HepG2 (cell line): ENCODE data around the gene ZNF189. TPM values are rescaled to one million over a fixed set of nuclear protein-coding genes. Genes with fewer than 3 reads are reported as not detected.
A peak's percentile ranks its signal among the peaks of the same experiment; 100 is the strongest.

Source experiments
- ATAC-seq: fragments of 200-7000 bp; cut with Tn5 transposase; 3 replicates; pipeline ENCODE4 v1.9.1; 2020; ENCODE audit warnings: mild to moderate bottlenecking, moderate library complexity
- BruUV-seq: library from RNA; stranded (reverse); fragments of 400-500 nt; replicated peaks from 2 replicates; lab custom pipeline; 2021; lab: Mats Ljungman, UMichigan
- CTCF ChIA-PET: fragments of 300-600 bp; formaldehyde crosslinking; extraction: SDS; loops from one replicate; lab custom pipeline; 2021; ENCODE audit warnings: low total read pairs, inconsistent platforms, low intra/inter-chr PET ratio; lab: Yijun Ruan, JAX
- POLR2A ChIA-PET: fragments of 350-600 bp; sonication (Branson Sonifier 250); formaldehyde crosslinking; loops from one replicate; lab custom pipeline; 2020; ENCODE audit warnings: antibody characterized with exemption, inconsistent platforms; lab: Yijun Ruan, JAX
- DNase-seq: peaks from one replicate; pipeline ENCODE4 v3.0.0-alpha.2; 2015; ENCODE audit warnings: low spot score
- FAIRE-seq: peaks from 3 replicates; lab custom pipeline; 2011; peaks lifted over from hg19 to GRCh38; lab: Jason Lieb, UNC
- H2AFZ ChIP-seq: one replicate; pipeline ENCODE4 v1.6.1; 2011; ENCODE audit warnings: low read length, inconsistent platforms
- H3K27ac ChIP-seq: fragments of 300-600 bp; 3 replicates; pipeline ENCODE4 v1.8.0; 2011; ENCODE audit warnings: mixed run types, mild to moderate bottlenecking, mixed read lengths, low read length, inconsistent platforms; ENCODE audit not compliant: insufficient read depth; ENCODE audit errors: extremely low read length
- H3K27me3 ChIP-seq, 2 experiments: fragments of 200-600 bp in 1 of 2; 2 replicates in 1 of 2; 3 replicates in 1 of 2; pipeline versions ENCODE4 v1.6.0 to v1.8.0; 2011; ENCODE audit warnings: low read length in 2 of 2, mild to moderate bottlenecking in 2 of 2, moderate library complexity in 2 of 2, inconsistent platforms in 1 of 2; ENCODE audit not compliant: insufficient read depth in 2 of 2, control insufficient read depth in 1 of 2
- H3K36me3 ChIP-seq, 2 experiments: fragments of 200-600 bp in 1 of 2; replicated peaks in 1 of 2; 2 replicates in 1 of 2; 3 replicates in 1 of 2; pipeline versions ENCODE4 v1.5.1 to v1.8.0; 2011; ENCODE audit warnings: low read length in 2 of 2, inconsistent platforms in 1 of 2; ENCODE audit not compliant: insufficient read depth in 2 of 2, control insufficient read depth in 1 of 2
- H3K4me1 ChIP-seq: 2 replicates; pipeline ENCODE4 v1.5.1; 2012; ENCODE audit warnings: low read length, inconsistent platforms; ENCODE audit not compliant: insufficient read depth
- H3K4me2 ChIP-seq: 2 replicates; pipeline ENCODE4 v1.6.0; 2011; ENCODE audit warnings: low read depth, low read length, inconsistent platforms
- H3K4me3 ChIP-seq, 3 experiments: fragments of 200-600 bp in 1 of 3; sonication (generic), shearing (Covaris generic) in 1 of 3; replicated peaks in 1 of 3; 2 replicates each; pipeline ENCODE4 v1.5.1; 2011 to 2016; ENCODE audit warnings: low read length in 3 of 3, inconsistent platforms in 2 of 3, low read depth in 2 of 3, mild to moderate bottlenecking in 2 of 3, control low read depth in 1 of 3, mixed read lengths in 1 of 3; ENCODE audit not compliant: insufficient read depth in 1 of 3
- H3K79me2 ChIP-seq: one replicate; pipeline ENCODE4 v1.6.1; 2011; ENCODE audit warnings: low read length, inconsistent platforms; ENCODE audit not compliant: insufficient read depth
- H3K9ac ChIP-seq: 2 replicates; pipeline ENCODE4 v1.6.0; 2011; ENCODE audit warnings: mild to moderate bottlenecking, low read depth, low read length, inconsistent platforms; ENCODE audit not compliant: insufficient read depth
- H3K9me3 ChIP-seq: 2 replicates; pipeline ENCODE4 v1.5.1; 2012; ENCODE audit warnings: mild to moderate bottlenecking, low read length
- H4K20me1 ChIP-seq: 2 replicates; pipeline ENCODE4 v1.6.0; 2011; ENCODE audit warnings: inconsistent platforms, mild to moderate bottlenecking, low read length, moderate library complexity; ENCODE audit not compliant: insufficient read depth
- HIVEP1 ChIP-seq: sonication (generic); formaldehyde crosslinking; IDR thresholded peaks from 2 replicates; pipeline ENCODE4 v1.4.0; 2020; ENCODE audit warnings: mild to moderate bottlenecking, missing genetic modification reagents
- SNAPC4 ChIP-seq: sonication (generic); formaldehyde crosslinking; IDR thresholded peaks from 2 replicates; pipeline ENCODE4 v1.4.0; 2020; ENCODE audit warnings: mild to moderate bottlenecking, missing genetic modification reagents
- WGBS: methylation state at CpG from one replicate; pipeline ENCODE4 v1.1.6; 2017; ENCODE audit warnings: low lambda C conversion rate; 5-methylcytosine and 5-hydroxymethylcytosine counted together
- in situ Hi-C: cut with HindIII; loops from 2 replicates; pipeline ENCODE4 v1.10.0; 2017; ENCODE audit warnings: low pct_unique_long_range_greater_than_20kb; ENCODE audit not compliant: extremely low pct_ligation_motif_present
- intact Hi-C: fragments of 100-400 bp; cut with micrococcal nuclease; formaldehyde crosslinking; loops from one replicate; pipeline ENCODE4 v1.10.0; 2022; ENCODE audit not compliant: unreplicated experiment
- polyA plus RNA-seq, 8 experiments: library from polyadenylated mRNA; depleted of rRNA in 3 of 8; stranded (reverse) in 7 of 8; unstranded in 1 of 8; fragments of >200 nt; fragmentation: Illumina TruSeq in 4 of 8; extraction: Trizol in 4 of 8; gene quantifications; 2 replicates each; pipeline versions ENCODE4 v1.2.1 to v1.2.3, GENCODE V29; 2011 to 2016; ENCODE audit warnings: low read depth in 4 of 8, missing spikeins in 1 of 8, mixed read lengths in 1 of 8; ENCODE audit not compliant: insufficient read depth in 1 of 8
- total RNA-seq, 5 experiments: library from RNA; depleted of rRNA; stranded (reverse); fragments of >200 nt; fragmentation: Illumina TruSeq; extraction: Trizol; gene quantifications; 2 replicates each; pipeline ENCODE4 v1.2.3, GENCODE V29; 2016; ENCODE audit warnings: low read depth in 1 of 5

The ZNF189 gene
- total and polyA plus RNA-seq, 2 of the 13 experiments (the other 11 are each of a cell fraction or from before 2014, with no cell fraction given) = 8.4 to 50.0 TPM

- BruUV-seq = no TSS peak
- FAIRE-seq (no peak), DNase-seq (no peak)
- Histone ChIP-seq H3K4me1 (peaks cover 21% of the 10 kb centered on the region), H3K79me2 (no peaks in the 10 kb centered on the region), H3K36me3 (no peaks in the 10 kb centered on the region), H3K4me2 (no peak overlapping the region)
- CTCF ChIA-PET = no interaction called here
- TF ChIP-seq HIVEP1 (CRISPR knock-in tag) = no peak
- peak; percentile 83; the same call in 1 of the 2 replicates for TF ChIP-seq SNAPC4 (CRISPR knock-in tag)
- TF ChIP-seq, all 625 proteins: peak for 1
- Histone ChIP-seq H3K27me3 (no peaks in the 10 kb centered on the region), H4K20me1 (no peaks in the 10 kb centered on the region), H3K9ac (no peak overlapping the region), H3K4me3 (no peak overlapping the region), H3K27ac (no peak overlapping the region), H2AFZ (no peak overlapping the region), H3K9me3 (no peaks in the 10 kb centered on the region)
- no peak for ATAC-seq
- POLR2A ChIA-PET = interaction anchor here (1.3 to 5.2 kb wide), 4 partner anchors 16 to 48 kb away, joined by 4 to 31 read pairs (median 5); partner anchors contain the start of genes MRPL50 and ZNF189
- in situ Hi-C loops (no loop called here), intact Hi-C loops (no loop called here)
- 94% methylated on average over 2 of the region's 2 CpGs for WGBS
Observed at GRCh38 chr9:101372327-101373118, 26.1 kb upstream of the ZNF189 start.
